Glomerular visceral epithelial cell (primary cell): Measurements from ENCODE around the gene TBC1D1.

Experiments
- DNase-seq: peaks from one replicate; pipeline ENCODE4 v3.0.0-alpha.2; 2016; ENCODE audit errors: extremely low spot score

Gene TBC1D1

DNA sequence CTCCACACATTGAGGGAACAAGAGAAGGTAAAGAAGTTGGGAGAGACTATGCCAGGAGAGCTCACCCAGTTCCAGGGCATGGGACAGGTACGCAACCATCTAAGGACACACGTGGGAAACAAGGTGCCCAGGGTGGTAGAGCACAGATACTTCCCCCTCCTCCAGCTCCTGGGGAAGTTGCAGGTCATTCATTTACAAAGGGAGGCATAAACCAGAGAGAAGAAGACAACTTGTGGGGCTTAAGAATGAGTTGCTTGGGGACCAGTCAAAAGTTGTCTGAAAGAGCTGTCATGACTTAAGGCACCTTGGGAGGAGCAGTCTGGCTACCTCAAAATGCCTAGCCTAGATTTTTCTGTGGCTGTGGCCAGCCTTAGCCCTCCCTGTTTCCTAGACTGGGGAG lies 255.5 kb downstream of the TBC1D1 start:
- DNase-seq, result no peak

DNA sequence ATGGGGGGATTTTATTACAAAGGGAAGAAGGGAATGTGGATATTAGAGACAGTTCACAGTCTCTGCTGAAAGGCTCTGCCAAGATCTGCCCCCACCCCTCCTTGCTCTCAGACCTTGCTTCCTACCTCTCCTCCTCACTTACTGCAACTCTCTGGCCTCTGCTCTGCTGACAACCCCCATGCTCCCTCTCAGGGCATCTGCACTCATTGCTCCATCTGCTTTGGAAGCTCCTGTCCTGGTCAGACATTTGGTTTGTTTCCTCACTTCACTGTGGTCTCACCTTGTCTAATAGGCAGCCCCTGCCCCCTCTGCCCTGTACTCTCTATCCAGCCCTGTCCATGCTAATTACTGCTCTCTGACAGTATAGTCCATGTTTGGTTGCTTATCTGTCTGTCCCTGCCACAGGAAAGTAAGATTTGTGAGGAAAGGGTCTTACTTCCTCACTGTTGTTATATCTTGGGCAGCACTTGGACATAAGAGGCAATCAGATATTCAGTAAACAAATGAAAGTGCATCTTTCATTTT lies 258.6 kb downstream of the TBC1D1 start:
- DNase-seq, result no peak

DNA sequence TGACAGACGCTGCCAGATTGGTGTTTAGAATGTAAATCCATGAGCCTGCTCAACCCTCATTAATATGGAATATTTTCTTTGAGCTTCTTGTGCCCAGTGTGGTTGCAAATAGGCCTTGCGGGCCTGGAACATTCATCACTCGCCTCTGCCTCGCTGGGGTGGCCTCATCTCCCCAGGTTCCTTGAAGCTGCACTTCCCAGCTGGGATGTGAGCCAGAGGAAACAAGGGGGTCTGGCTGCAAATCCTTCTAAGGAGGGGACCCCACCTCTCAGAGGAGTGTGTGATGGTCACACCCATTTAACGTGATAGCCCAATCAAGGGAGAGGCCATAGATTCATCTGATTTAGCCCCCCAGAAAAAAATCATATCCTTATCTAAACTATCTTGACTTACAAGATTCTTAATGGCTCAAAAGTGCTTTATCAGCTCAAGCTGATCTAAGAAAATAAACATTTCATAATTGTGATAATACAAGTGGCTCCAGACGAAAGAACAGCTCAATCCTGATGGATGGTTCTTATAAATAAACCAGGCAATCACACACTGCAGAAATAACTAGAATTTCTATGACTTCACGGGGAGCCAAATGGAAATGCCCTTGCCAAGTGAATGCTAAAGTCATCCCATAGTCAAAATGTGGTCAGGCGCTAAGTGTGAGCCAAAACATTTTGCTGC lies 259.2 kb downstream of the TBC1D1 start:
- no peak for DNase-seq

DNA sequence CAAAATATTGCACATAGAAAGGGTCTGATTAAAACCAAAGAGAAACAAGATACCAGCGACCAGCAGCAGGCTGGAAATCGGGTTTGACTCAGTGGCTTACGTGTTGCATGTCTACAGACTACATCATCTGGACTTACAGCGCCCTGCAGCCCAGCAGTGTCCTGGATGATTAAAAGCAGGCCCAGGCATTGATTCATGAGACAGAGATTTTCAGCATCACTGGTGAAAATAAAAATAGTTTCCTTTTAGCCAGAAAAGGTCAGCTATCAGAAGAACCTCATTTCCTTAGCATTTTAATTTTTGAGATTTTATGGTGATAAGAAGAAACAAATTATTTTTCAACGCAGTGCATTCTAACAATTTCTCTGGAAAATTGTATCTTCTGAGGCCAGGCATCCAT lies 259.9 kb downstream of the TBC1D1 start:
- DNase-seq, result no peak

DNA sequence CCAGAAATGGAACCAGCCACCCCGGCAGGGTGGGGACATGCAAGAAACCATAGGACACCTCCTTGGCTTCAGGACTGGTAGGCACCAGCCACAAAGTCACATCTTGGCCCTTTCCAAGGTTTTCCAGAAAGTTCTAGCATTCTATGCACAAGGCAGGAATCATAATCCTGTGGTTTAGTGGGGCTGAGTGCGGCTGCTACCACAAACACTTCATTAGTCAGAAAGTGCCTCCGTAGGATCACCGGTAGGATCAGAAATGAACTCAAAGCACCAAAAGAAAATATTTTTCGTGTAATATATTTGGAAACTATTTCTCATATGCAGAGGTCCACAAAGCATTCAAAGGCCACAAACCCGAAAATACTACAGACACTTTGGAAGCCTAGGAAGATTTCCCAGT lies 261.0 kb downstream of the TBC1D1 start:
- DNase-seq, result no peak

DNA sequence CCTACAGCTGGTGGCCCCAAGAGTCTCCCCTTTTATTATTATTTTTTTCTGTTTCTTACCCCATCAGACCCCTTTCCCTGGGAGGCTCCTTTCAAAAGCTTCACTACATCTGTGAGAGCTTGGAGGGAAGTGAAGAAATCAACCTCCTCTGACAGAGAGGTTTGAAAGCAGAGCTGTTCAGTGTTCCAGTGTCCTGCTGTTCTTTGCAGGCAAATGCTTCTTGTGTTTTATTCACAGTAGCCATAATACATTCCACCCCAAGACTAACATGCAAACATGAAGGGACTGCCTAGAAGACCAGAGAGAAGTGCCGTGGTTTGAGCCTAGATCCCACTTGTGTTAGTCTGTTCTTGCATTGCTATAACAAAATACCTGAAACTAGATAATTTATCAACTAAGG lies 261.4 kb downstream of the TBC1D1 start:
- no peak for DNase-seq

DNA sequence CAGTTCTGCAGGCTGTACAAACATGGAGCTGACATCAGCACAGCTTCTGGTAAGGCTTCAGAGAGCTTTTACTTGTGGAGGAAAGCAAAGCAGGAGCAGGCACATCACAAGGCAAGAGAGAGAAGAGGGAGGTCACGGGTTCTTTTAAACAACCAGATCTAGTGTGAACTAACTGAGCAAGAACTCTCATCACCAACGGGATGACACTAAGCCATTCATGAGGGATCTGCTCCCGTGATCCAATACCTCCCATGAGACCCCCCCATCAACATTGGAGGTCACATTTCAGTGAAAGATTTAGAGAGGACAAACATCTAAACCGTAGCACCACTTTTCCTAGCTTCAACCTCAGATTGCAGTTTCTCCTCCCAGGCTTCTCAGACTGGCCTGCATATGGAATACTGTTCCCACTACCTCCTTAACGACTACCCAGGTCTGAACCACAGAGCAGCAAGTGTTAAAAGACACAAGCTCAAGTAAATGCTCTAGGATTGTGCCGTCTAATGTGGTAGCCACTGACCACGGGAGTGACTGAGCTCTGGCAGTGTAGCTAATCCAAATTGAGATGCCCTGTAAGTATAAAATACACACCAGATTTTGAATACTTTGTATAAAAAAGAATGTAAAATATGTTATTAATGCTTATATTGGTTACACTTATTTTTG lies 262.0 kb downstream of the TBC1D1 start:
- no peak for DNase-seq

DNA sequence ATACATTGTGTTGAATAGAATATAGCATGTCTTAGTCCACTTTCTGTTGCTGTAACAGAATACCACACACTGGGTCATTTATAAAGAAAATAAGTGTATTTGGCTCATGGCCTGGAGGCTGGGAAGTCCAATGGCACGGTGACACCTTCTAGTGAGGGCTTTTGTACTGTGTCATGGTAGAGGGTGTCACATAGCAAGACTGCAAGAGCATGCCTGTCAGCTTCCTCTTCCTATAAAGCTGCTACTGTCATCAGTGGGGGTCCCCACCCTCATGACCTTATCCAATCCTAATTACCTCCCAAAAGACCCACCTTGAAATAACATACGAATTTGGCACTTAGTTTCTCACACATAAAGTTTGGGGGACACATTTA lies 262.5 kb downstream of the TBC1D1 start:
- DNase-seq, result no peak

DNA sequence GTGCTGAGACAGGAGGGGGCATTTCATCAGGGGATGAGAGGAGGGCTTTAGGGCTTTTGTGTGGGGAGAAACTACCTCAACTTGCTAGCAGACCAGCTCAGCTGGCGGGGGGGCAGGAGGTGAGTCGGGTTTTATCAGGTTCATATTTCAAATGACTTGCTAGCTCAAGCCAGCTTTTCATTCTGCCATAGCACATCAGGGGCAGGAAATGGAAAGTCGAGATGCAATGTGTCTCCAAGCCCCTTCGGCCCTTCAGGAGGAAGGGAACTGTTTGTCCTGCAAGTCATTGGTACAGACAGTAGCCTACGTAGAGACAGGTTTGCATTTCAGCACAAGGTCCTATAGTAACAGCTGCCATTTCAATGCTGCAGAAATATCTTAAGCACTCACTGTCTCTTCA lies 263.4 kb downstream of the TBC1D1 start:
- no peak for DNase-seq

DNA sequence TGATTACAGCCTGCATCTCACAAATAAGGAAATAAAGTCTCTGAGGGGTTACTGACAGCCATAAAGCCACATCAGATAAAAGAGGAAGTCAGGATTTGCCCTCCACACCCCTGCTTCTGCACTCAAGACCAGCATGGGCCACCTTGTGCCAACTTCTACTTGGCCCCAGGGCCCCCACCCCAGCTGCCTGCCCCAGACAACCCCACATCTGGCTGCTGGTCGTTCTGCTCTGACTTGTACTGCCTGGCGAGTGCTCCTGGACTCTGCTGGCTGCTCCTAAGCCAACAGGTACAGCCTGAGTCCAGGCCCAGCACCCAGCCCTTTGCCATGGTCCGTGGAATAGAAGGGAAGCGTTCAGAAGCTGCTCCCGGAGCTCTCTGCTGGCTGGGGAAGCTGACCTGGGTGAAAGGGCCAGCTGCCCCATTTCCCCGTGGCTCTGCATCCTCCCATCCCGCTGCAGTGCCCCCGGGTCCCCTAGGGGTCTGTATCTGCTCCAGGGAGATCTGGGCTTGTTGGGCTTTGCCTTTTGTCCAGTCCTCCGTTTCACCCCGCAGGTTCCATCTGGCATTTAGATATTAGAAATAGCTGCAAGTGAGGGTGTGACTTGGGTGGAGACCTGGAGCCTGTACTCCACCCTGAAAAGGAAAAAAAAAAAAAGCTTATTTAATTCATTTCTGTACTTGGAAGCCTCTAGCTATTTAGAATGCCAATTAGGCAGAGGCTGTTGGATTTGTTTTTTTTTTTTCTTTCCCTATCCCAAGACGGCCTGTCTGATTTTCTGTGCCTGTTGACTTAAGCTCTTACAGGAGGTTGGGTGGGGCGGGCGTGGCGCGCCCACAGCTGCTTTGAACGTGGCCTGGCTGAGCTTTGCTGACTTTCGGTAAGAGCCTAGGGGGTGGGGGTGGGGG lies 264.1 kb downstream of the TBC1D1 start:
- no peak for DNase-seq

DNA sequence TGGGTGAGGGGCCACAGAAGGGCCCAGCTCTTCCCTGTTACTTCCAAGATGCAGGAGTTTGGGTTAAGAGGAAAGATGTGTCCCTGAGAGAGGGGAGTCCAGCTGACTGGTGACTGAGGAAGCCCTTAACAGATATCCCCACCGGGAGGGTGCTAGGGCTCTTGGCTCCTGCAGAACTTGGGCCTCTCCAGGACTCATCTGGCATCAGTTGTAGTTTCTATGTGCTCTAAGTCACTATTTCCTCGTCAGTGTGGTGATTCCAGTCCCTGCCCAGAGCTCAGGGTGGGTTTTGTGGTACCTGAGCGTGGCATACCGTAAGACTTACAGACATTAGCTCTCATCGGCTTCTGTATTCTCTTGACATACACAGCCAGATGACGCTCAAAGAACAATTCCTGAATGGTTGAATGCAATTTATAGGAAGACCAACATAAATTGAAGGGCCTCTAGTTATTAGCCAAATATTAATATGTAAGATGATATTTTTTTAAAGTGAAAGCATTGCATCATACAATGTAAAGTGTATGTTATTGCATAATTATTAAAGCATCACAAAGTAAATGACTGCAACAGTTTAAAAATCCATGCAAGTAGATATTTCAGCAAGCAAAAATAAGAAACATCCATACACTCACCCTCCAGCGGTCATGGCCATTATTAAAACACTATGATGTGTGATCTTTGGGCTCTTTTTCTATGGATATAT lies 264.9 kb downstream of the TBC1D1 start:
- DNase-seq, result no peak

DNA sequence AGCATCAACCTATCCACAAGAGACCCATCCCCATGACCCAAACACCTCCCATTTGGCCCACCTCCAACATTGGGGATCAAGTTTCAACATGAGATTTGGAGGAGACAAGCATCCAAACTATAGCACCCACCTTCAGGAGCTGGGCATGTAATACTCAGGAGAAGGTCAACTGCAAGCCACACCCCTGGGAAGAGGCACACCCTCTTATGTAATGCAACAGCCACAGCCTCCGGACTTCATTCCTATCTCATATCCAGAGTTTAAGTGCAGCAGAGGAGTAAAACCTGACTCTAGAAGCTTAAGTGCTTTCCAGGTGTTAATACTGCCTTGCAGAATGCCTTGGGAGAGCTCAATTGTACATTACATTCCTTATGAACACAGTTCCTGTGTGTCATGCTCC lies 266.7 kb downstream of the TBC1D1 start:
- no peak for DNase-seq

DNA sequence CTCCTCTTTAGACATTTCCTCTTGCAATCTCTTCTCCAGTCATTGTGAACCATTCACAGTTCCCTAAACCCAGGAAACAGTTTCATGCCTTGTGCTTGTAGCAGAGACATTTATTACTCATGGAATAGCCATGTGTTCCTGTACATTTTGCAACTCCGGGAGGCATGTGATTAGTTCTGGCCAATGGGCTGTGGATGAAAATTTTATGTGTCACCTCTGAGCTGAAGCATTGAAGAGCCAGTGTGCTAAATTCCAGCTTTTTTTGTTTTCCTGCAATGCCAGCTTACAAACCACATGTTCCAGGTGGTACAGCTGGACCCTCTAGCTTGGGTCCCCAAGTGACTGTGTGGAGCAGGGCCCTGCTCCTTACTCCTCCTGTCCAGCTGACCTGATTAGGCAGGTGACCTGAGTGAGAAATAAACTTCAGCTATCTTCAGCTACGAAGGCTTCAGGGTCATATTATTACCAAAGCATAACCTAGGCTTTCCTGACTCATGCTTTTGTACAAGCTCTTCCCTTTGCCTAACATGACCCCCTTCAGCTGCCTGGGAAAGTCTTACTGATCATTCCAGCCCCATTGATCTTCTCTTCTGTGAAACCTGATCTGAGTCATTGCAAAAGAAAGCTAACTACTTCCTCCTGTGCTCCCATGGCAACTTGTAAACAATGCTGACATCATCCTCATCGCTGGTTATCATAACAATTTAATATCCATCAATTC lies 269.8 kb downstream of the TBC1D1 start:
- DNase-seq, result peak; percentile 91

DNA sequence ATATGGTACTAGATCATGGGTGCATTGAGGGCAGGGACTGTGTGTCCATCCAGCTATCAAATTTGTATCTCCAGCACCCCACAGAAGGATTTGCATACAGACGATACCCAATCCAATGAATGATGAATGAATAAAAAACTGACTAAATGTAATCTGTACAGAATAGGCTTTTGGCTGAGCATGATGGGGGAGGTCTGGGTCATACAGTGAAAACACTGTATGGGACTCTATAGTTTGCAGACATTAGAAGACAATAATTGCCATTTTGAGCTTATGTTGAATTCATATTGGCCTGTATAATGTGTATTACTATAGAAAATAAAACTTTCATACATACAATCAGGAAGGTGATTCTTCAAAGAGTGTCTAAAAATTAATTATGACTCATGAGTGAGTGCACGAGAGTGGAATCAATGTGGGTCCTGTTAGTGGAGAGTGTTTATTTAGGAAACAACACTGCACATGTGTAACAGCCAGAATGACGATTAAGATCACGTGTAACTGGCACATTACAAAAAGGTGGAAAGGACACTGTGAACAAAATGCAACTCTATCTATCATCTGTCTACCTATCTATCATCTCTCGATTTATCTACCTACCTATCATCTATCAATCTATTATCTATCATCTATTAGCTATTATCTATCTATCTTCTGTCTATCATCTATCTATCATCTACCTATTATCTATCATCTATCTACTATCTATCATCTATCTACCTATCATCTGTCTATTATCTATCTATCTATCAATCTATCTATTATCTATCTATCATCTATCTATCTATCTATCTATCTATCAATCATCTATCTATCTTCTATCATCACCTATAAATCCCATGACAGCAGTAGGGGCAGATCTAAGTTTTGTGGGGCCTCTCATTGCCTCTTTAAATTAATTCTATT lies 270.6 kb downstream of the TBC1D1 start:
- DNase-seq, result peak; percentile 33

DNA sequence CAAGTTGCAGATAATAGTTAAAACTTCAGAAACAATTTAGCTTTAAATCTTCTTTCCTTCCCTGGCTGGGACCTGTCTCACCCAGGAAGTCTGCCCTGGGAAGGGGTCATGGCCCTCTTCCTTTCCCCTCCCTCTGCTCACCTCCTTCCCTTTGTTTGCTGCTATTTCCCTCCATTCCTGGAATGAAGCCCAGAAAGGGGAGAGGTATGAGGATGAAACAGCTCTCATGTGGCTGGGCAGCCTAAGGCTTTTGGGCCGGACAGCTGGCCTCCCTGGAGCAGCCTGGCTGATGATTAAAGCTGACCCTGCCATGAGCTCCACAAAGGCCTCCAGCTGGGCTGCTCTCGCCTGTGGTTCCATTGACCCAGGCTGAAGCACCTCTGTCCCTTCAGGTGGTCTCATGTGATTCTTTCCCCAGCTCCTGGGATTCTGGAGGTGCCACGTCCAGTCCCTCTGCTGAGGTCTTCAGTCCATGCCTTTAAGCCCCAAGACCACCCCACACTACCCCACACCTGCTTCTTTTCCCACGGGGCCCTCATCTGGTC lies 271.4 kb downstream of the TBC1D1 start:
- DNase-seq, result peak; percentile 94

DNA sequence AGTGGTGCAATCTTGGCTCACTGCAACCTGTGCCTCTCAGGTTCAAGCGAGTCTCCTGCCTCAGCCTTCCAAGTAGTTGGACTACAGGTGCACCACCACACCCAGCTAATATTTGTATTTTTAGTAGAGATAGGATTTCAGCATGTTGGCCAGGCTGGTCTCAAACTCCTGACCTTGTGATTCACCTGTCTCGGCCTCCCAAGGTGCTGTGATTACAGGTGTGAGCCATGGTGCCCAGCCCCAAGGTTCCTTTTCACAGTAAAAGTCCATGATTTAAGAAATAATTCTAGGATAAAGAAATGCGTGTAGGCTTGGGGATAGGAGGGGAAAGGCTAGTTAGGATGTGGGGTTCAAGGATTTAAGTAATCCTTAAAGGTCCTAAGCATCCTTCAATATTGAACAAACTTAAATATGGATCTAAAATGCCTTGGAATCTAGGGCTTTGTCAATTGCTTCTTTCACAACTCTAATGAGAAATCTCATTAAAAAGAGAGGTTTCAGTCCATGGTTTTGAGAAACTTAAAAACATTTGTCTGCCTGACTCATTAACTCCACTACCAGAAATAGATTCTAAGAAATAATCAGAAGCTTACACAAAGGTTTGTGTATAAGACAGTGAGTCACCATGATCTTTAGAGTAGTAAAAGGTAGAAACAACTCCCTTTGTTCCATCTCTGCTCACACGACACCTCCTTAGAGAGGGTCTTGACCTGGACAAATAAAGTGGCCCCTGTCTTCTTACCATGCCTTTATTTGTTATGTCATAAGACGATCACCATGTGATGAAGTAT lies 272.5 kb downstream of the TBC1D1 start:
- DNase-seq, result peak; percentile 24

DNA sequence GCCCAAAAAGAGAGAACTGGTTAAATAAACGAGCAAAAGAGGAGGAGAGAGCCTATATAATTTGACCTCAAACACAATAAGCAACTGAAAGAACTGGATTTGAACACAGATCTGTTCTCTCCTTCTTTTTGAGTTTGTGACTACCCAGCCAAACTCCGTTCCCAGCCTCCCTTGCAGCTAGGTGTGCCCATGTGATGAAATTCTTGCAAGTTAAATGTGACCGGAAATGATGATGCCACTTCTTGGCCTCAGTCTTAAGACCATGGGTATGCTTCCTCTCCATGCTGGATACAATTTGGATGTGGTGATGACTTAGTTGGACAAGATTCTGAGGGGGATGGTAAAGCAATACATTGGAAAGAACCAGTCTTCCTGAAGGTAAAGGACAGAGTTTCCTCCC lies 273.5 kb downstream of the TBC1D1 start:
- DNase-seq, result no peak

DNA sequence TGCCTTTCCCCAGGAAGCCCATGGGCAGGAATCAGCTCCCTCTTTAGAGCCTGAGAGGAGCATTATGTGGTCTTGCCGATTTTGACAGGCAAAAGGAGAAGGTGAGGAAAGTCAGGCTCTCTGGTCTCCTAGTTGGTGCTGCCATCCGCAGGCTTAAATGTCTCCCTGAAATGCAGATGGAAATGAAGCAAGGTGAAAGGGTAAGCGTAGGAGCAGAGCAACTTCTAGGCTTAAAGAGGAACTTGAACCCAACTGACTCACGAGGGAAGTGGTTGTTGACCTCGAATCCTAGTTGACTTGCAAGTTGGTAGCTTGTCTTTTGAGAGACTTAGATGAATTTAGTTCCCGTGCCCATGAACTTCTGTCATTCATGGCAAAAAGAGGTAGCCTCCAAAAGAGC lies 275.2 kb downstream of the TBC1D1 start:
- no peak for DNase-seq

DNA sequence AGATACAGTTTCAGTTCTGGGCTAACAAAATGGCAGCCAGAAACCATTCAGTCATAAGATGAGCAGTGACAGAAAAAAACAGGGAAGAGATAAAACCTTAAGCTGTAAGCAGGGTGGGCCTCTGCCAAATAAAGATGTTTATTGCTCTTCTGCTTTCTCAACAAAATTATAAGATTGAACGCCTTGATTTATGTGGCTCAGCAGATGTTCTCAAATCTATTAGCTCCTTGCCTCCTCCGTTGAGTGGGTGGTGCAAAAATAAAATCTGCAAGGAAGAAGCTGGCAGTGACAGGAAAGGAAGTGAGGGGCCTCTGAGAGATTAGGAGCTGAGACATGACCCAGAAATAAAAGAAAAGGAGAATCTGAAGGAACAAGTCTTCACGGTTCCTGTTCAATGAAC lies 275.9 kb downstream of the TBC1D1 start:
- DNase-seq, result no peak
